Upper lobe of left lung (tissue), 6 donors: ENCODE results near the gene ZNF653. TPM values are rescaled to one million over a fixed set of nuclear protein-coding genes. Genes with fewer than 3 reads are reported as not detected.
A peak's percentile ranks its signal among the peaks of the same experiment; 100 is the strongest.
"Not testable (repeated sequence)": the region's sequence is repeated elsewhere in the genome, so short reads cannot be mapped to it uniquely, and the experiment has no call there.

Experiments
- ATAC-seq, 2 donors: fragments of 200-7000 bp; cut with Tn5 transposase; one replicate each; pipeline ENCODE4 v1.9.1; 2022; ENCODE audit warnings: mild to moderate bottlenecking in 2 of 2, moderate library complexity in 2 of 2; ENCODE audit not compliant: low FRiP score in 2 of 2
- DNase-seq, 2 donors: peaks; one replicate each; pipeline ENCODE4 v3.0.0-alpha.2; 2019 to 2020
- H3K27ac ChIP-seq, 4 donors: fragments of 200-600 bp; sonication (generic); one replicate each; pipeline ENCODE4 v1.5.1; 2016 to 2019
- H3K27me3 ChIP-seq, 4 donors: fragments of 200-600 bp; sonication (generic); one replicate each; pipeline ENCODE4 v1.5.1; 2017 to 2019
- H3K36me3 ChIP-seq, 4 donors: fragments of 200-600 bp; sonication (generic); one replicate each; pipeline ENCODE4 v1.5.1; 2016 to 2019
- H3K4me1 ChIP-seq, 4 donors: fragments of 200-600 bp; sonication (generic); one replicate each; pipeline ENCODE4 v1.5.1; 2018 to 2019
- H3K4me3 ChIP-seq, 4 donors: fragments of 200-600 bp; sonication (generic); one replicate each; pipeline ENCODE4 v1.5.1; 2017 to 2019; ENCODE audit warnings: mild to moderate bottlenecking in 2 of 4, moderate library complexity in 1 of 4
- H3K9me3 ChIP-seq, 4 donors: fragments of 200-600 bp; sonication (generic); one replicate each; pipeline ENCODE4 v1.5.1; 2018 to 2019
- CTCF ChIP-seq, 6 experiments: fragments of 450-650 bp in 4 of 6; fragments of 200-600 bp in 2 of 6; sonication (generic) in 2 of 6; IDR thresholded peaks; one replicate each; pipeline ENCODE4 v1.5.1; 2016 to 2019; ENCODE audit warnings: antibody characterized with exemption in 6 of 6
- EP300 ChIP-seq, 4 donors: sonication (generic); formaldehyde crosslinking; IDR thresholded peaks; one replicate each; pipeline ENCODE4 v1.5.1; 2017; ENCODE audit warnings: antibody characterized with exemption in 4 of 4, control low read depth in 2 of 4
- POLR2A ChIP-seq, 4 donors: fragments of 450-650 bp; IDR thresholded peaks; one replicate each; pipeline ENCODE4 v1.5.1; 2016 to 2017; ENCODE audit warnings: antibody characterized with exemption in 4 of 4, mild to moderate bottlenecking in 2 of 4
- POLR2AphosphoS5 ChIP-seq, 2 donors: sonication (generic); formaldehyde crosslinking; IDR thresholded peaks; one replicate each; pipeline ENCODE4 v1.5.1; 2017; ENCODE audit warnings: antibody characterized with exemption in 2 of 2
- WGBS, 2 donors: methylation state at CpG; one replicate each; pipeline ENCODE4 v1.1.5; 2017 to 2018; 5-methylcytosine and 5-hydroxymethylcytosine counted together
- total RNA-seq, 6 donors: library from RNA; depleted of rRNA in 4 of 6; stranded (reverse); fragments of >200 nt in 4 of 6; gene quantifications; one replicate each; pipeline versions ENCODE4 v1.1.0 to v1.2.1, GENCODE V29; 2016 to 2021
- donor health status: DM: no; HTN: no; CAD: no; lungs with moderate emphysema.
- donor health status: DM: no; HTN: yes; CAD: no; lungs with severe emphysema.

ZNF653 gene
- total RNA-seq, 6 donors from 2014 or later: 6.8 to 30.4 (median 10.3) TPM

GRCh38 chr19:11444059-11444458 is 61.6 kb downstream of the ZNF653 start:
- TF ChIP-seq POLR2A (IDR thresholded peaks at IDR 0.05) (no peak), CTCF (IDR thresholded peaks at IDR 0.05) (no peak), POLR2AphosphoS5 (IDR thresholded peaks at IDR 0.05) (no peak), EP300 (IDR thresholded peaks at IDR 0.05) (no peak)
- DNase-seq (no peak), ATAC-seq (no peak)
- Histone ChIP-seq H3K4me3 (no peak overlapping the region), H3K9me3 (no peaks in the 10 kb centered on the region), H3K36me3 (peaks cover 16 to 98% (median 88%) of the 10 kb centered on the region in 4 donors), H3K27me3 (no peaks in the 10 kb centered on the region), H3K27ac (no peak overlapping the region), H3K4me1 (no peaks in the 10 kb centered on the region)
- WGBS, 2 donors: 69 to 90% methylated on average over 5 of the region's 5 CpGs

GRCh38 chr19:11437955-11438354 is 67.7 kb downstream of the ZNF653 start:
- Histone ChIP-seq H3K4me3 (no peak overlapping the region), H3K27ac (no peak overlapping the region), H3K27me3 (no peaks in the 10 kb centered on the region), H3K36me3 (peaks cover 19 to 61% (median 53%) of the 10 kb centered on the region in 4 donors), H3K4me1 (peaks cover 13 to 21% (median 16%) of the 10 kb centered on the region in 4 donors), H3K9me3 (no peaks in the 10 kb centered on the region)
- TF ChIP-seq POLR2A (IDR thresholded peaks at IDR 0.05): no peak
- TF ChIP-seq EP300 (IDR thresholded peaks at IDR 0.05): no peak
- TF ChIP-seq POLR2AphosphoS5 (IDR thresholded peaks at IDR 0.05): no peak
- ATAC-seq (no peak), DNase-seq (no peak)
- 85 to 92% methylated on average over 9 of the region's 9 CpGs for WGBS, 2 donors

GRCh38 chr19:11435833-11436313 is 69.8 kb downstream of the ZNF653 start:
- peaks cover 13 to 21% (median 16%) of the 10 kb centered on the region in 4 donors for H3K4me1 ChIP-seq
- peaks cover 9 to 40% (median 34%) of the 10 kb centered on the region in 4 donors for H3K36me3 ChIP-seq
- H3K27me3 ChIP-seq: no peaks in the 10 kb centered on the region
- DNase-seq (no peak), ATAC-seq (no peak)
- peak overlapping the region; percentile 65 to 88 (median 86) for H3K27ac ChIP-seq
- 0 to 5% methylated on average over 9 to 16 of the region's 21 CpGs for WGBS, 2 donors
- peak overlapping the region; percentile 63 to 90 (median 78) for H3K4me3 ChIP-seq
- TF ChIP-seq EP300 (IDR thresholded peaks at IDR 0.05) (no peak), POLR2A (IDR thresholded peaks at IDR 0.05) (no peak)
- no peaks in the 10 kb centered on the region for H3K9me3 ChIP-seq

GRCh38 chr19:11435057-11435832 is 70.4 kb downstream of the ZNF653 start, which contains the start of the genes ODAD3 and PRKCSH:
Gene ODAD3 (minus strand): TSS chr19:11435121. CDS start chr19:11435016, 105 bp downstream.
Gene PRKCSH (plus strand): TSS chr19:11435635. CDS start chr19:11436118, 483 bp downstream.
- H3K27me3 ChIP-seq: no peaks in the 10 kb centered on the region
- 0% methylated on average over 20 to 42 of the region's 53 CpGs for WGBS, 2 donors
- H3K36me3 ChIP-seq: peaks cover 9 to 34% (median 30%) of the 10 kb centered on the region in 4 donors
- H3K27ac ChIP-seq: peak within 1 kb of the TSS; percentile 65 to 88 (median 86)
- H3K9me3 ChIP-seq: no peaks in the 10 kb centered on the region
- TF ChIP-seq CTCF (IDR thresholded peaks at IDR 0.05) (peak; percentile 90 to 100 (median 99)), EP300 (IDR thresholded peaks at IDR 0.05) (peak in 1 of 4 donors; percentile 94), POLR2A (IDR thresholded peaks at IDR 0.05) (peak in 2 of 4 donors; percentile 34 to 70), POLR2AphosphoS5 (IDR thresholded peaks at IDR 0.05) (peak; percentile 99)
- peak within 1 kb of the TSS; percentile 63 to 90 (median 78) for H3K4me3 ChIP-seq
- peaks cover 13 to 21% (median 16%) of the 10 kb centered on the region in 4 donors for H3K4me1 ChIP-seq
- ATAC-seq: peak; percentile 98 to 99
- DNase-seq: peak; percentile 95 to 99

- DNase-seq (peak in 1 of 2 donors; percentile 81), ATAC-seq (peak; percentile 9 to 20)
- Histone ChIP-seq H3K27me3 (no peaks in the 10 kb centered on the region), H3K9me3 (no peaks in the 10 kb centered on the region), H3K4me3 (peak overlapping the region in 3 of 4 donors; percentile 76 to 90 (median 79)), H3K4me1 (peaks cover 13 to 21% (median 16%) of the 10 kb centered on the region in 4 donors), H3K27ac (peak overlapping the region; percentile 65 to 88 (median 86)), H3K36me3 (peaks cover 9 to 29% (median 25%) of the 10 kb centered on the region in 4 donors)
- 7% methylated on average over 8 of the region's 9 CpGs; no CpG with 5 or more reads in 1 of the 2 donors for WGBS, 2 donors
- TF ChIP-seq POLR2A (IDR thresholded peaks at IDR 0.05) (no peak), EP300 (IDR thresholded peaks at IDR 0.05) (no peak), POLR2AphosphoS5 (IDR thresholded peaks at IDR 0.05) (no peak), CTCF (IDR thresholded peaks at IDR 0.05) (no peak)
Measured at GRCh38 chr19:11434703-11435056, 71.0 kb downstream of the ZNF653 start.

- WGBS, 2 donors: 91 to 94% methylated on average over 3 of the region's 3 CpGs
- not testable (repeated sequence) for ATAC-seq
Measured at GRCh38 chr19:11433526-11433925, 72.1 kb downstream of the ZNF653 start.

More at GRCh38 chr19:11433526-11433925, 72.1 kb downstream of the ZNF653 start:
- not testable (repeated sequence) for H3K4me3 ChIP-seq, DNase-seq, H3K9me3 ChIP-seq, H3K27me3 ChIP-seq, H3K27ac ChIP-seq
- Histone ChIP-seq H3K4me1 (peaks cover 13 to 21% (median 16%) of the 10 kb centered on the region in 4 donors), H3K36me3 (peaks cover 9 to 21% (median 16%) of the 10 kb centered on the region in 4 donors)
